Fibroblast of mammary gland (primary cell): ENCODE results near the gene LDLRAD4.
A peak's percentile ranks its signal among the peaks of the same experiment; 100 is the strongest.

Experiments
- DNase-seq: peaks from one replicate; pipeline ENCODE4 v3.0.0-alpha.2; 2010; ENCODE audit warnings: low read depth
- H3K4me3 ChIP-seq: 2 replicates; pipeline ENCODE4 v1.5.1; 2011; ENCODE audit warnings: low read depth, mild to moderate bottlenecking, low read length, moderate library complexity; ENCODE audit not compliant: control insufficient read depth
- TF ChIP-seq, protein P1 (sequence below): conservative IDR thresholded peaks from 2 replicates; pipeline ENCODE4 v1.5.1; 2011; ENCODE audit warnings: low read depth, low read length, inconsistent platforms; ENCODE audit not compliant: control insufficient read depth, insufficient read depth

LDLRAD4 gene

GRCh38 chr18:13366962-13367892, 148.7 kb downstream of the LDLRAD4 start:
- no peak overlapping the region for H3K4me3 ChIP-seq
- TF ChIP-seq, protein P1, sequence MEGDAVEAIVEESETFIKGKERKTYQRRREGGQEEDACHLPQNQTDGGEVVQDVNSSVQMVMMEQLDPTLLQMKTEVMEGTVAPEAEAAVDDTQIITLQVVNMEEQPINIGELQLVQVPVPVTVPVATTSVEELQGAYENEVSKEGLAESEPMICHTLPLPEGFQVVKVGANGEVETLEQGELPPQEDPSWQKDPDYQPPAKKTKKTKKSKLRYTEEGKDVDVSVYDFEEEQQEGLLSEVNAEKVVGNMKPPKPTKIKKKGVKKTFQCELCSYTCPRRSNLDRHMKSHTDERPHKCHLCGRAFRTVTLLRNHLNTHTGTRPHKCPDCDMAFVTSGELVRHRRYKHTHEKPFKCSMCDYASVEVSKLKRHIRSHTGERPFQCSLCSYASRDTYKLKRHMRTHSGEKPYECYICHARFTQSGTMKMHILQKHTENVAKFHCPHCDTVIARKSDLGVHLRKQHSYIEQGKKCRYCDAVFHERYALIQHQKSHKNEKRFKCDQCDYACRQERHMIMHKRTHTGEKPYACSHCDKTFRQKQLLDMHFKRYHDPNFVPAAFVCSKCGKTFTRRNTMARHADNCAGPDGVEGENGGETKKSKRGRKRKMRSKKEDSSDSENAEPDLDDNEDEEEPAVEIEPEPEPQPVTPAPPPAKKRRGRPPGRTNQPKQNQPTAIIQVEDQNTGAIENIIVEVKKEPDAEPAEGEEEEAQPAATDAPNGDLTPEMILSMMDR: no peak
- no peak for DNase-seq

GRCh38 chr18:13368080-13368813, 149.7 kb downstream of the LDLRAD4 start:
- TF ChIP-seq, protein P1: no peak
- no peak overlapping the region for H3K4me3 ChIP-seq
- DNase-seq: no peak

DNA sequence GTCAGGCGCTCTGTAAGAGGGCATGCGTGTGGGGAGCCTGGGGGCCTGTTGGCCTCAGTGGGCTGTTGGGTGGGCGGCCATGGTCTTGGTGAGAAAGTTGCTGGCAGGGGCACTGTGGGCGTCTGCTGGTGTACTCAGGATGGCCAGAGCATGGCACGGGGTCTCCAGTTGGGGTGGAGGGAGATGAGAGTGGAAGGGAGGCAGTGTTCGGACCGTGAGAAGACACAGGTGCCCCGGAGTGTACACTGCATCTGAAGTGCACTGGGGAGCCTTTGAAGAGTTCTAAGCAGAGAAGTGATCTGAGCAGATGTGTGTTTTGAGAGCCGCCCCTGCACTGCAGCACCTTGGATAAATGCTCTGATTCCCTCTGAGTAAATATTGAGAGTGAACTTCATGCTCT, 150.8 kb downstream of the LDLRAD4 start:
- DNase-seq: no peak
- H3K4me3 ChIP-seq: no peak overlapping the region
- TF ChIP-seq, protein P1: no peak

- no peak overlapping the region for H3K4me3 ChIP-seq
- TF ChIP-seq, protein P1: no peak
- DNase-seq: peak; percentile 43
These were observed 151.4 kb downstream of the LDLRAD4 start for GRCh38 chr18:13369756-13370510.

- TF ChIP-seq, protein P1: no peak
- DNase-seq: no peak
- no peak overlapping the region for H3K4me3 ChIP-seq
These were observed 152.6 kb downstream of the LDLRAD4 start for GRCh38 chr18:13370995-13371625.
